HEK293 (cell line): ENCODE data around the gene ERBB2.
A peak's percentile ranks its signal among the peaks of the same experiment; 100 is the strongest.

ENCODE experiments used
- BCL11A ChIP-seq: fragments of 450-650 bp; formaldehyde crosslinking; IDR thresholded peaks from 2 replicates; pipeline ENCODE4 v1.5.1; 2016; ENCODE audit warnings: low read depth, missing biosample characterization, missing genetic modification characterization
- GLI4 ChIP-seq: fragments of 450-650 bp; formaldehyde crosslinking; IDR thresholded peaks from 2 replicates; pipeline ENCODE4 v1.5.1; 2016; ENCODE audit warnings: missing biosample characterization, missing genetic modification characterization
- HOXA7 ChIP-seq: sonication (generic); formaldehyde crosslinking; IDR thresholded peaks from 2 replicates; pipeline ENCODE4 v1.8.1; 2022; ENCODE audit warnings: missing genetic modification reagents, borderline replicate concordance
- INSM2 ChIP-seq: fragments of 450-650 bp; formaldehyde crosslinking; IDR thresholded peaks from 2 replicates; pipeline ENCODE4 v1.5.1; 2016; ENCODE audit warnings: missing biosample characterization, missing genetic modification characterization
- KLF16 ChIP-seq: fragments of 450-650 bp; formaldehyde crosslinking; IDR thresholded peaks from 2 replicates; pipeline ENCODE4 v1.5.1; 2017; ENCODE audit warnings: missing biosample characterization, missing genetic modification characterization
- OSR2 ChIP-seq: fragments of 450-650 bp; formaldehyde crosslinking; IDR thresholded peaks from 2 replicates; pipeline ENCODE4 v1.5.1; 2016; ENCODE audit warnings: missing biosample characterization, missing genetic modification characterization
- PRDM1 ChIP-seq: fragments of 450-650 bp; formaldehyde crosslinking; IDR thresholded peaks from 2 replicates; pipeline ENCODE4; 2016; ENCODE audit warnings: missing biosample characterization, missing genetic modification characterization
- REPIN1 ChIP-seq: fragments of 450-650 bp; formaldehyde crosslinking; IDR thresholded peaks from 2 replicates; pipeline ENCODE4 v1.5.1; 2017; ENCODE audit warnings: missing biosample characterization, missing genetic modification characterization, low read depth
- ZBTB21 ChIP-seq: fragments of 450-650 bp; formaldehyde crosslinking; IDR thresholded peaks from 2 replicates; pipeline ENCODE4 v1.5.1; 2017; ENCODE audit warnings: missing biosample characterization, missing genetic modification characterization
- ZBTB26 ChIP-seq: fragments of 450-650 bp; formaldehyde crosslinking; optimal IDR thresholded peaks from 2 replicates; pipeline ENCODE3; 2016; ENCODE audit warnings: missing biosample characterization, mild to moderate bottlenecking, missing genetic modification characterization
- ZBTB48 ChIP-seq: fragments of 450-650 bp; formaldehyde crosslinking; IDR thresholded peaks from 2 replicates; pipeline ENCODE4 v1.5.1; 2016; ENCODE audit warnings: missing biosample characterization, missing genetic modification characterization
- ZBTB8A ChIP-seq: fragments of 450-650 bp; formaldehyde crosslinking; IDR thresholded peaks from 2 replicates; pipeline ENCODE4 v1.5.1; 2016; ENCODE audit warnings: missing biosample characterization, missing genetic modification characterization
- ZEB2 ChIP-seq: fragments of 450-650 bp; formaldehyde crosslinking; IDR thresholded peaks from 2 replicates; pipeline ENCODE4 v1.5.1; 2016; ENCODE audit warnings: missing biosample characterization, missing genetic modification characterization
- ZFP3 ChIP-seq: fragments of 450-650 bp; formaldehyde crosslinking; IDR thresholded peaks from 2 replicates; pipeline ENCODE4 v1.5.1; 2016; ENCODE audit warnings: low read depth, missing biosample characterization, missing genetic modification characterization
- ZFP41 ChIP-seq: fragments of 450-650 bp; formaldehyde crosslinking; IDR thresholded peaks from 2 replicates; pipeline ENCODE4 v1.5.1; 2016; ENCODE audit warnings: missing biosample characterization, missing genetic modification characterization, borderline replicate concordance
- ZNF132 ChIP-seq: fragments of 450-650 bp; formaldehyde crosslinking; IDR thresholded peaks from 2 replicates; pipeline ENCODE4 v1.5.1; 2017; ENCODE audit warnings: missing biosample characterization, missing genetic modification characterization, borderline replicate concordance
- ZNF239 ChIP-seq: fragments of 450-650 bp; formaldehyde crosslinking; IDR thresholded peaks from 2 replicates; pipeline ENCODE4 v1.5.1; 2016; ENCODE audit warnings: missing biosample characterization, missing genetic modification characterization
- ZNF248 ChIP-seq: fragments of 450-650 bp; formaldehyde crosslinking; IDR thresholded peaks from 2 replicates; pipeline ENCODE4 v1.5.1; 2017; ENCODE audit warnings: missing biosample characterization, missing genetic modification characterization
- ZNF350 ChIP-seq: fragments of 450-650 bp; formaldehyde crosslinking; IDR thresholded peaks from 2 replicates; pipeline ENCODE4 v1.5.0; 2017; ENCODE audit warnings: missing biosample characterization, mild to moderate bottlenecking, missing genetic modification characterization
- ZNF404 ChIP-seq: fragments of 450-650 bp; formaldehyde crosslinking; IDR thresholded peaks from 2 replicates; pipeline ENCODE4 v1.5.1; 2017; ENCODE audit warnings: missing biosample characterization, missing genetic modification characterization
- ZNF48 ChIP-seq: fragments of 450-650 bp; formaldehyde crosslinking; IDR thresholded peaks from 2 replicates; pipeline ENCODE4 v1.5.1; 2016; ENCODE audit warnings: missing biosample characterization, missing genetic modification characterization
- ZNF510 ChIP-seq: fragments of 450-650 bp; formaldehyde crosslinking; IDR thresholded peaks from 2 replicates; pipeline ENCODE4 v1.5.1; 2018; ENCODE audit warnings: mild to moderate bottlenecking, missing genetic modification characterization, missing biosample characterization; ENCODE audit not compliant: insufficient replicate concordance
- ZNF549 ChIP-seq: fragments of 450-650 bp; IDR thresholded peaks from 2 replicates; pipeline ENCODE4 v1.5.1; 2018; ENCODE audit warnings: missing biosample characterization, missing genetic modification characterization, mild to moderate bottlenecking, inconsistent platforms, moderate library complexity
- ZNF580 ChIP-seq: fragments of 450-650 bp; formaldehyde crosslinking; IDR thresholded peaks from 2 replicates; pipeline ENCODE4 v1.5.1; 2016; ENCODE audit warnings: missing biosample characterization, missing genetic modification characterization
- ZNF585B ChIP-seq: fragments of 450-650 bp; formaldehyde crosslinking; IDR thresholded peaks from 2 replicates; pipeline ENCODE4 v1.5.1; 2016; ENCODE audit warnings: missing biosample characterization, missing genetic modification characterization
- ZNF596 ChIP-seq: fragments of 450-650 bp; IDR thresholded peaks from 2 replicates; pipeline ENCODE4 v1.5.0; 2018; ENCODE audit warnings: missing biosample characterization, mild to moderate bottlenecking, missing genetic modification characterization, moderate library complexity
- ZNF670 ChIP-seq: fragments of 450-650 bp; formaldehyde crosslinking; IDR thresholded peaks from 2 replicates; pipeline ENCODE4 v1.5.1; 2016; ENCODE audit warnings: missing biosample characterization, missing genetic modification characterization, low read depth
- ZNF792 ChIP-seq: fragments of 450-650 bp; formaldehyde crosslinking; IDR thresholded peaks from 2 replicates; pipeline ENCODE4 v1.5.1; 2016; ENCODE audit warnings: missing biosample characterization, missing genetic modification characterization
- ZNF837 ChIP-seq: fragments of 450-650 bp; formaldehyde crosslinking; IDR thresholded peaks from 2 replicates; pipeline ENCODE4 v1.5.1; 2016; ENCODE audit warnings: missing biosample characterization, missing genetic modification characterization
- TF ChIP-seq, protein P1 (sequence below): fragments of 450-650 bp; formaldehyde crosslinking; IDR thresholded peaks from 2 replicates; pipeline ENCODE4 v1.5.1; 2016; ENCODE audit warnings: missing biosample characterization, missing genetic modification characterization
- TF ChIP-seq, protein P2 (sequence below): fragments of 450-650 bp; formaldehyde crosslinking; IDR thresholded peaks from 2 replicates; pipeline ENCODE4 v1.5.1; 2016; ENCODE audit warnings: missing biosample characterization, missing genetic modification characterization
- TF ChIP-seq, protein P3 (sequence below): IDR thresholded peaks from 2 replicates; pipeline ENCODE4 v1.6.1; 2011; ENCODE audit warnings: mild to moderate bottlenecking, low read depth, low read length, borderline replicate concordance

ERBB2 gene

DNA sequence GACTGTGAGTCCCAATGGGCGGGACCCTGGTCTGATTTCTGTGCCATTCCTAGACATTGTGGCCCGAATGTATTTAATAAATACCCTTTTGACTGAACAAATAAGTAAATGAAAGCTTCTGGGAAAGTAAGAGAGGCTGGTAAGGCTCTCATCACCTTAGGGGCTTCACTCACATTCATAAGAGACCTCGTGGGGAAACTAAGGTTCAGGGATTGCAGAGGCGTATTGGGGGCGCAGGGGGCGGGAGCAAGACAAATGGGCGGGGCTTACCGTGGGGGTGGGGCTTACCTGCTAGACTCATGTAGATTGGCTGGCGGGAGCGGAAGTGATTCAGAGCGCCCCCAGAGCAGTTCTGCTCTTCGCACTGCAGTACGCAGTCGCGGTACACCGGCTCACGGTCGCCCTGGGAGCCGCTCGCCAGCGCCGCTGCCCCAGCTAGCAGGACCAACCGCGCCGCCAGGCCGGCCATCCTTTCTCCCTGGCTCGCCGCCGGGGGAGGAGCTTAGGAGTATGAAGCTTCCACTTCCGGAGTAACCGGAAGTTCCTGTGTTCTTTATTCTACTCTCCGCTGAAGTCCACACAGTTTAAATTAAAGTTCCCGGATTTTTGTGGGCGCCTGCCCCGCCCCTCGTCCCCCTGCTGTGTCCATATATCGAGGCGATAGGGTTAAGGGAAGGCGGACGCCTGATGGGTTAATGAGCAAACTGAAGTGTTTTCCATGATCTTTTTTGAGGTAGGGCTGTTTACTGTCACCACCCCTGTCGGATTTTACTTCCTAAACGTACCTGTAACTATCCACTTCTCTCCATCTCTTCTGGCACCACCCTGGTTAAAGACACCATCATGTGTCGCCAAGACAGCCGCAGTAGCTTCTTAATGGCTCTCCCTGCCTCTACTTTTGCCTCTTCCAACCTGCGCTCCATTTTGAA, 12.1 kb upstream of the ERBB2 start, which contains the start of gene PGAP3 (continued):
- TF ChIP-seq, protein P1, sequence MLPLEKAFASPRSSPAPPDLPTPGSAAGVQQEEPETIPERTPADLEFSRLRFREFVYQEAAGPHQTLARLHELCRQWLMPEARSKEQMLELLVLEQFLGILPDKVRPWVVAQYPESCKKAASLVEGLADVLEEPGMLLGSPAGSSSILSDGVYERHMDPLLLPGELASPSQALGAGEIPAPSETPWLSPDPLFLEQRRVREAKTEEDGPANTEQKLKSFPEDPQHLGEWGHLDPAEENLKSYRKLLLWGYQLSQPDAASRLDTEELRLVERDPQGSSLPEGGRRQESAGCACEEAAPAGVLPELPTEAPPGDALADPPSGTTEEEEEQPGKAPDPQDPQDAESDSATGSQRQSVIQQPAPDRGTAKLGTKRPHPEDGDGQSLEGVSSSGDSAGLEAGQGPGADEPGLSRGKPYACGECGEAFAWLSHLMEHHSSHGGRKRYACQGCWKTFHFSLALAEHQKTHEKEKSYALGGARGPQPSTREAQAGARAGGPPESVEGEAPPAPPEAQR (tag by site-specific recombination): no peak
- no peak for TF ChIP-seq ZNF248 (tag by site-specific recombination)
- TF ChIP-seq ZNF132: no peak
- TF ChIP-seq ZFP3 (tag by site-specific recombination): no peak
- TF ChIP-seq HOXA7 (CRISPR knock-in tag): no peak
- no peak for TF ChIP-seq ZNF580 (tag by site-specific recombination)
- 0 out of 2 replicates have a peak, but pooled peaks have one; percentile 16 for TF ChIP-seq ZBTB48 (tag by site-specific recombination)
- TF ChIP-seq ZNF239 (tag by site-specific recombination): no peak
- no peak for TF ChIP-seq ZNF510 (tag by site-specific recombination)
- TF ChIP-seq OSR2 (tag by site-specific recombination): no peak
- no peak for TF ChIP-seq ZNF549 (tag by site-specific recombination)
- no peak for TF ChIP-seq PRDM1 (tag by site-specific recombination)
- no peak for TF ChIP-seq ZNF792 (tag by site-specific recombination)
- no peak for TF ChIP-seq ZNF350 (tag by site-specific recombination)
- TF ChIP-seq INSM2: no peak
- no peak for TF ChIP-seq BCL11A (tag by site-specific recombination)
- TF ChIP-seq, protein P2, sequence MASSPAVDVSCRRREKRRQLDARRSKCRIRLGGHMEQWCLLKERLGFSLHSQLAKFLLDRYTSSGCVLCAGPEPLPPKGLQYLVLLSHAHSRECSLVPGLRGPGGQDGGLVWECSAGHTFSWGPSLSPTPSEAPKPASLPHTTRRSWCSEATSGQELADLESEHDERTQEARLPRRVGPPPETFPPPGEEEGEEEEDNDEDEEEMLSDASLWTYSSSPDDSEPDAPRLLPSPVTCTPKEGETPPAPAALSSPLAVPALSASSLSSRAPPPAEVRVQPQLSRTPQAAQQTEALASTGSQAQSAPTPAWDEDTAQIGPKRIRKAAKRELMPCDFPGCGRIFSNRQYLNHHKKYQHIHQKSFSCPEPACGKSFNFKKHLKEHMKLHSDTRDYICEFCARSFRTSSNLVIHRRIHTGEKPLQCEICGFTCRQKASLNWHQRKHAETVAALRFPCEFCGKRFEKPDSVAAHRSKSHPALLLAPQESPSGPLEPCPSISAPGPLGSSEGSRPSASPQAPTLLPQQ (tag by site-specific recombination): peak; percentile 19; the same call in 1 of the 2 replicates
- TF ChIP-seq ZFP41 (tag by site-specific recombination): no peak
- peak; percentile 51 for TF ChIP-seq ZBTB8A (tag by site-specific recombination)
- TF ChIP-seq ZNF585B (tag by site-specific recombination): no peak
- TF ChIP-seq ZNF837: no peak
- no peak for TF ChIP-seq ZNF596 (tag by site-specific recombination)
- peak; percentile 87 for TF ChIP-seq KLF16 (tag by site-specific recombination)
- TF ChIP-seq, protein P3, sequence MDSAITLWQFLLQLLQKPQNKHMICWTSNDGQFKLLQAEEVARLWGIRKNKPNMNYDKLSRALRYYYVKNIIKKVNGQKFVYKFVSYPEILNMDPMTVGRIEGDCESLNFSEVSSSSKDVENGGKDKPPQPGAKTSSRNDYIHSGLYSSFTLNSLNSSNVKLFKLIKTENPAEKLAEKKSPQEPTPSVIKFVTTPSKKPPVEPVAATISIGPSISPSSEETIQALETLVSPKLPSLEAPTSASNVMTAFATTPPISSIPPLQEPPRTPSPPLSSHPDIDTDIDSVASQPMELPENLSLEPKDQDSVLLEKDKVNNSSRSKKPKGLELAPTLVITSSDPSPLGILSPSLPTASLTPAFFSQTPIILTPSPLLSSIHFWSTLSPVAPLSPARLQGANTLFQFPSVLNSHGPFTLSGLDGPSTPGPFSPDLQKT: peak; percentile 59; the same call in 1 of the 2 replicates
- peak; percentile 11; the same call in 1 of the 2 replicates for TF ChIP-seq ZBTB21
- no peak for TF ChIP-seq ZNF48
- TF ChIP-seq ZEB2: peak; percentile 63
- no peak for TF ChIP-seq ZNF670
- no peak for TF ChIP-seq ZNF404 (tag by site-specific recombination)
- no peak for TF ChIP-seq REPIN1 (tag by site-specific recombination)
- TF ChIP-seq GLI4 (tag by site-specific recombination): no peak
- TF ChIP-seq ZBTB26: peak; percentile 32
